ENCODE results near the gene RACGAP1. TPM values are rescaled to one million over a fixed set of nuclear protein-coding genes. Genes with fewer than 3 reads are reported as not detected.

Gene RACGAP1
- total and polyA plus RNA-seq, 2 of the 4 experiments (the other 2 are of a cell fraction): 37.9 to 110 TPM

- Histone ChIP-seq H3K4me3 (ENCODE audit: insufficient read depth, low read depth, low read length) (no peak overlapping the region), H3K4me2 (ENCODE audit: low read depth, low read length) (no peak overlapping the region), H2BK120ac (ENCODE audit: low read depth, low read length) (no peak overlapping the region), H3K27ac (ENCODE audit: insufficient read depth, low read length) (no peak overlapping the region), H3K23ac (ENCODE audit: low read depth, low read length) (no peak overlapping the region), H2AK9ac (replicated peaks; ENCODE audit: low read depth, low read length, poor library complexity) (no peak overlapping the region), H3K4me1 (ENCODE audit: control insufficient read depth, insufficient read depth, low read length) (no peaks in the 10 kb centered on the region), H4K5ac (ENCODE audit: low read depth, low read length) (no peak overlapping the region), H4K8ac (ENCODE audit: low read depth in 2 of 2, low read length in 2 of 2) (no peak overlapping the region), H3K9me1 (ENCODE audit: insufficient read depth, low read length) (no peaks in the 10 kb centered on the region; the same call in 1 of the 2 replicates), H3K4ac (ENCODE audit: low read depth, low read length) (no peak overlapping the region), H4K20me1 (ENCODE audit: insufficient read depth, low read length) (no peaks in the 10 kb centered on the region), H3K27me3 (ENCODE audit: control insufficient read depth, insufficient read depth, low read length) (peaks cover 10% of the 10 kb centered on the region), H2AFZ (replicated peaks; ENCODE audit: low read length, poor library complexity) (no peak overlapping the region), H3K14ac (replicated peaks; ENCODE audit: low read depth, low read length) (no peak overlapping the region), H2BK5ac (ENCODE audit: low read depth, low read length, poor library complexity, severe bottlenecking) (no peak overlapping the region), H3K56ac (ENCODE audit: extremely low read depth, insufficient read depth, low read length) (no peak overlapping the region), H4K91ac (ENCODE audit: insufficient read depth, low read depth, low read length) (no peak overlapping the region), H2BK15ac (ENCODE audit: low read depth, low read length) (no peak overlapping the region), H2AK5ac (ENCODE audit: low read depth, low read length) (no peak overlapping the region), H3K9ac (ENCODE audit: low read depth, low read length) (no peak overlapping the region), H3K79me1 (ENCODE audit: low read depth in 1 of 2, low read length in 2 of 2) (no peaks in the 10 kb centered on the region), H3K9me3 (ENCODE audit: control insufficient read depth, insufficient read depth, low read length) (no peaks in the 10 kb centered on the region), H3K18ac (ENCODE audit: low read depth, low read length) (no peak overlapping the region), H2BK20ac (ENCODE audit: low read depth, low read length) (no peak overlapping the region), H3K36me3 (ENCODE audit: control insufficient read depth, insufficient read depth, low read length) (no peaks in the 10 kb centered on the region)
- TF ChIP-seq RCOR1 (IDR thresholded peaks at IDR 0.05; ENCODE audit: insufficient replicate concordance, low read length) (no peak), CEBPB (IDR thresholded peaks at IDR 0.05; ENCODE audit: low read depth, low read length) (no peak), MXI1 (IDR thresholded peaks at IDR 0.05; ENCODE audit: borderline replicate concordance, low read depth, low read length) (no peak), SMC3 (IDR thresholded peaks at IDR 0.05; ENCODE audit: low read depth, low read length) (no peak), NFE2L2 (IDR thresholded peaks at IDR 0.05; ENCODE audit: low read depth, low read length) (no peak), CTCF (conservative IDR thresholded peaks at IDR 0.05; ENCODE audit: low read depth, low read length) (no peak), POLR2A (IDR thresholded peaks at IDR 0.05; ENCODE audit: low read depth, low read length) (no peak), CHD1 (IDR thresholded peaks at IDR 0.05; ENCODE audit: low read depth, low read length) (no peak)
- ChIA-PET POLR2A (ENCODE audit: unreplicated experiment) (no interaction called here), CTCF (interaction anchor here (0.7 to 2.1 kb wide), 8 partner anchors 17 to 173 kb away, joined by 3 to 12 read pairs (median 6); no protein-coding TSS in a partner anchor)
- intact Hi-C loops (cut with micrococcal nuclease) (no loop called here), in situ Hi-C loops (cut with MboI; ENCODE audit: low sequenced_read_pairs) (no loop called here), dilution Hi-C loops (cut with HindIII; ENCODE audit: low sequenced_read_pairs, unreplicated experiment) (no loop called here)
- ATAC-seq (ENCODE audit: low read depth) (no peak), DNase-seq (no peak)
- BruUV-seq (replicated peaks): no TSS peak
- no CpG with 5 or more reads among the region's 4 CpGs for WGBS, 2 experiments (ENCODE audit: extremely low coverage in 2 of 2, insufficient read length in 1 of 2)
Observed at GRCh38 chr12:50038336-50038735, 13.0 kb upstream of the RACGAP1 start.

All from IMR-90 (cell line).